Mesendoderm (in vitro differentiated cells): ENCODE data around the gene MYO7A.

ENCODE experiments used
- DNase-seq: peaks from one replicate; pipeline ENCODE4 v3.0.0; 2013
- H2AK5ac ChIP-seq: 2 replicates; pipeline ENCODE4 v1.6.1; 2013; ENCODE audit warnings: low read length, inconsistent platforms
- H2BK120ac ChIP-seq: 2 replicates; pipeline ENCODE4 v1.6.1; 2013; ENCODE audit warnings: low read depth, mild to moderate bottlenecking, low read length, moderate library complexity, mixed read lengths
- H2BK15ac ChIP-seq: replicated peaks from 2 replicates; pipeline ENCODE4 v1.6.1; 2013; ENCODE audit warnings: low read depth, mild to moderate bottlenecking, moderate library complexity
- H2BK5ac ChIP-seq: 2 replicates; pipeline ENCODE4 v1.6.1; 2013; ENCODE audit warnings: low read length, inconsistent platforms
- H3K18ac ChIP-seq: 2 replicates; pipeline ENCODE4 v1.6.1; 2013; ENCODE audit warnings: mild to moderate bottlenecking, low read length, mixed read lengths
- H3K23ac ChIP-seq: one replicate; pipeline ENCODE4 v1.6.1; 2013; ENCODE audit warnings: low read length
- H3K27ac ChIP-seq: 2 replicates; pipeline ENCODE4 v1.5.1; 2013; ENCODE audit warnings: low read depth, mild to moderate bottlenecking, inconsistent platforms, low read length, moderate library complexity
- H3K27me3 ChIP-seq: 2 replicates; pipeline ENCODE4 v1.6.1; 2013; ENCODE audit warnings: low read length, control low read depth, mild to moderate bottlenecking, inconsistent platforms; ENCODE audit not compliant: insufficient read depth, poor library complexity
- H3K36me3 ChIP-seq: 2 replicates; pipeline ENCODE4 v1.6.1; 2013; ENCODE audit warnings: low read length, inconsistent platforms; ENCODE audit not compliant: control insufficient read depth, insufficient read depth
- H3K4ac ChIP-seq: one replicate; pipeline ENCODE4 v1.6.1; 2013; ENCODE audit warnings: low read depth, mild to moderate bottlenecking, low read length, moderate library complexity
- H3K4me1 ChIP-seq: 2 replicates; pipeline ENCODE4 v1.6.1; 2013; ENCODE audit warnings: low read depth, low read length, inconsistent platforms; ENCODE audit not compliant: control insufficient read depth
- H3K4me2 ChIP-seq: 2 replicates; pipeline ENCODE4 v1.6.1; 2013; ENCODE audit warnings: low read length
- H3K4me3 ChIP-seq: 2 replicates; pipeline ENCODE4 v1.5.1; 2013; ENCODE audit warnings: mild to moderate bottlenecking, low read length
- H3K56ac ChIP-seq: one replicate; pipeline ENCODE4 v1.6.1; 2013; ENCODE audit warnings: low read length
- H3K79me1 ChIP-seq: 2 replicates; pipeline ENCODE4 v1.6.1; 2013; ENCODE audit warnings: low read length, inconsistent platforms
- H3K79me2 ChIP-seq: 2 replicates; pipeline ENCODE4 v1.6.1; 2013; ENCODE audit warnings: mild to moderate bottlenecking, low read length; ENCODE audit not compliant: control insufficient read depth, insufficient read depth
- H3K9ac ChIP-seq: 2 replicates; pipeline ENCODE4 v1.6.1; 2013; ENCODE audit warnings: low read length, inconsistent platforms
- H4K5ac ChIP-seq: one replicate; pipeline ENCODE4 v1.6.1; 2013; ENCODE audit warnings: low read length
- H4K8ac ChIP-seq: one replicate; pipeline ENCODE4 v1.6.1; 2013; ENCODE audit warnings: low read depth, mild to moderate bottlenecking, control low read depth, low read length, moderate library complexity
- WGBS: extraction: QIAGEN DNeasy Blood & Tissue Kit; methylation state at CpG from one replicate; pipeline ENCODE4 v1.1.7; 2013; ENCODE audit warnings: low lambda C conversion rate, missing lambda C conversion rate; ENCODE audit not compliant: insufficient coverage; ENCODE audit errors: extremely low coverage; 5-methylcytosine and 5-hydroxymethylcytosine counted together

Gene MYO7A

DNA sequence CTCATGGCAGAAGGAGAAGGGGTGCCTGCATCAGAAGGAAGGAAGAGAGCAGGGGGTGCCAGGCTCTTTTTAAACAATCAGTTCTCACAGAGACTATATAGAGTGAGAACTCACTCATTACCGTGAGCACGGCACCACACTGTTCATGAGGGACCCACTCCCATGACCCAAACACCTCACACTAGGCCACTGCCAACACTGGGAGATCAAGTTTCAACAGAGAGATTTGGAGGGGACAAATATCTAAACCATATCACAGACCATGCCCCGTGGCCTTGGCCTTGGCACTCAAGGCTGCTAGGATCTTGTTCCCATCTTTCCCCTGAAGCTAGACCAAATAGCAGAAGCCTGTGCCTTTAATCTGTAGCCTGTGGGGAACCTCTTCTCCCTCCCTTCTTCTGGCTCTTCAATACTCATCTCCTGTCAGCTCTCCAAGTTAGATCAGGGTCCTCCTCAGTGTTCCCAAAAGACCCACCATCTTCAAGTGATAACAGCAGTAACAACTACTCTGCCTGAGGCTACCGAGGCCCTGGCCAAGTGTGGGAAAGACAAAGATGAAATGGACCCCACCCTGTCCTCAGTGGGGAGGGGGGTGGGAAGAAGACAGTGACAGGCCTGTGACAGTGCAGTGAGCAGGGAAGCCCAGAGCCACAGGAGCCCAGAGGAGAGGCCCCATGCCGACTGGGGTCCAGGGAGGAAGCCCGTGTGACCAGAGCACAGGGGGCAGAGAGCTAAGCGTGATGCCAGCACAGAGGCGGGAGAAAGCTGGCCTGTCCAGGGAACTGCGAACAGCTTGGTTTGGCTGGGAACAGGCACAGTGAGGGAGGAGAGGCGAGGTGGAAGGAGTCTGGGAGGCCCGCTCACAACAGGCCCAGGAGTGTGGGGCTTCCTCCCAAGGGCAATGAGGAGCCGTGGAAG, 72.6 kb downstream of the MYO7A start:
- H2BK5ac ChIP-seq: no peak overlapping the region
- H3K36me3 ChIP-seq: no peaks in the 10 kb centered on the region
- no peak overlapping the region for H3K4me2 ChIP-seq
- no peaks in the 10 kb centered on the region for H3K79me1 ChIP-seq
- H3K18ac ChIP-seq: no peak overlapping the region
- no peaks in the 10 kb centered on the region for H3K27me3 ChIP-seq
- H3K23ac ChIP-seq: no peak overlapping the region
- no peak overlapping the region for H3K4ac ChIP-seq
- no peak overlapping the region for H2AK5ac ChIP-seq
- H3K4me3 ChIP-seq: no peak overlapping the region
- H3K9ac ChIP-seq: no peak overlapping the region
- no peak overlapping the region for H2BK15ac ChIP-seq
- no peak overlapping the region for H3K27ac ChIP-seq
- no peaks in the 10 kb centered on the region for H3K4me1 ChIP-seq
- H3K79me2 ChIP-seq: no peaks in the 10 kb centered on the region
- no CpG with 5 or more reads among the region's 12 CpGs for WGBS
- no peak overlapping the region for H4K5ac ChIP-seq
- DNase-seq: no peak
- H4K8ac ChIP-seq: no peak overlapping the region
- H3K56ac ChIP-seq: no peak overlapping the region
- H2BK120ac ChIP-seq: no peak overlapping the region

DNA sequence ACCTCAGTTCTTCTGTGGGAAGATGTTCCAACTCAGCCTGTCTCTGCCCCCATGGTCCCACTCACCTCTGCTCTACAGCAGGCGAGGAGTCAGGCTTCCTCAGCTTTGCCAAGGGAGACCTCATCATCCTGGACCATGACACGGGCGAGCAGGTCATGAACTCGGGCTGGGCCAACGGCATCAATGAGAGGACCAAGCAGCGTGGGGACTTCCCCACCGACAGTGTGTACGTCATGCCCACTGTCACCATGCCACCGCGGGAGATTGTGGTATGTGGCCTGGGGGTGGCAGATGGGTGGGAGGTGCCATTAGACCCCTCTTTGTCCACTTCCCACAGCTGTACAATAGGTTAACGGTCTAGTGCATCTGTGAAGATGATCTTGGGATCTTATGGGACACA, 73.3 kb downstream of the MYO7A start:
- H3K4me2 ChIP-seq: no peak overlapping the region
- H3K79me1 ChIP-seq: no peaks in the 10 kb centered on the region
- no peak overlapping the region for H3K56ac ChIP-seq
- no peak overlapping the region for H4K8ac ChIP-seq
- no peaks in the 10 kb centered on the region for H3K4me1 ChIP-seq
- H3K4me3 ChIP-seq: no peak overlapping the region
- H3K4ac ChIP-seq: no peak overlapping the region
- no peak overlapping the region for H3K18ac ChIP-seq
- H3K23ac ChIP-seq: no peak overlapping the region
- H3K79me2 ChIP-seq: no peaks in the 10 kb centered on the region
- no peak overlapping the region for H2BK120ac ChIP-seq
- H3K27me3 ChIP-seq: no peaks in the 10 kb centered on the region
- no peak overlapping the region for H3K27ac ChIP-seq
- WGBS: no CpG with 5 or more reads among the region's 11 CpGs
- H4K5ac ChIP-seq: no peak overlapping the region
- no peak overlapping the region for H2BK15ac ChIP-seq
- H2AK5ac ChIP-seq: no peak overlapping the region
- no peaks in the 10 kb centered on the region for H3K36me3 ChIP-seq
- no peak for DNase-seq
- H2BK5ac ChIP-seq: no peak overlapping the region
- H3K9ac ChIP-seq: no peak overlapping the region

DNA sequence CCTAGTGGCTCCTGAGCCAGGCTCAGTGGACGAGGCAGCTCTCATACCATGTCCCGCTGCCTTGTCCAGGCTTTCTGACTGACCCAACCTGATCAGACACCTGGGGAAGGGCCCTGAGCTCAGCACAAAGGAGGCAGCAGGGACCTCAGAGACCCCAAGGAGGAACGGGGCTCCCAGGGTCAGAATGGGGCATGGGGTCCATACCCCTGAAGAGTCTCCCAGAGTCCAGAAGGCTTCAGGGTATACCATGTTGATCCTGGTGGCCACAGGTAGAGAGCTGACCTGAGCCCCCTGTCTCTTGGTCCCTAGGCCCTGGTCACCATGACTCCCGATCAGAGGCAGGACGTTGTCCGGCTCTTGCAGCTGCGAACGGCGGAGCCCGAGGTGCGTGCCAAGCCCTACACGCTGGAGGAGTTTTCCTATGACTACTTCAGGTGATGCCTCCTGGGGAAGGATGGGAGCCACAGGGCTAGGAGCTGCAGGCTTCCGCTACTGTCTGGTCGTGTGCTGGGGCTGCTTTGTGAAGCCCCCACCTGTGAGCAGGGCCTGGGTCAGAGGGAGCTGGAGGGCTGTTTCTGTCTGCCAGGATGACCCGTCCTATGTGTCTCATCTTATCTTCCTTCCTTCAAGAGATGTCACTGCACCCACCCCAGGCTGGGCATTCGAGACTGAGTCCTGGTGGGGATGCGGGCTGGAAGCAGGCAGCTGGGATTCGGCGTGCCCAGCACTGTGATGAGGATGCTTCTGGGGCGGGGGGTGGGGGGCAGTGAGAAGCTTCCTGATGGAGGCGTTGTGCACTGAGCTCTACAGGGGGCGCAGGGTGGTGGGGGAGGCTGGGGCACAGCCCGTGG, 74.2 kb downstream of the MYO7A start:
- Histone ChIP-seq H3K36me3 (no peaks in the 10 kb centered on the region), H3K79me1 (no peaks in the 10 kb centered on the region), H3K23ac (no peak overlapping the region), H3K79me2 (no peaks in the 10 kb centered on the region), H4K8ac (no peak overlapping the region), H3K4ac (no peak overlapping the region), H3K4me2 (no peak overlapping the region), H3K9ac (no peak overlapping the region), H2AK5ac (no peak overlapping the region), H4K5ac (no peak overlapping the region), H3K4me3 (no peak overlapping the region), H3K27ac (no peak overlapping the region), H3K27me3 (no peaks in the 10 kb centered on the region), H2BK15ac (no peak overlapping the region), H2BK5ac (no peak overlapping the region), H3K4me1 (no peaks in the 10 kb centered on the region), H3K18ac (no peak overlapping the region), H3K56ac (no peak overlapping the region), H2BK120ac (no peak overlapping the region)
- no CpG with 5 or more reads among the region's 23 CpGs for WGBS
- no peak for DNase-seq

DNA sequence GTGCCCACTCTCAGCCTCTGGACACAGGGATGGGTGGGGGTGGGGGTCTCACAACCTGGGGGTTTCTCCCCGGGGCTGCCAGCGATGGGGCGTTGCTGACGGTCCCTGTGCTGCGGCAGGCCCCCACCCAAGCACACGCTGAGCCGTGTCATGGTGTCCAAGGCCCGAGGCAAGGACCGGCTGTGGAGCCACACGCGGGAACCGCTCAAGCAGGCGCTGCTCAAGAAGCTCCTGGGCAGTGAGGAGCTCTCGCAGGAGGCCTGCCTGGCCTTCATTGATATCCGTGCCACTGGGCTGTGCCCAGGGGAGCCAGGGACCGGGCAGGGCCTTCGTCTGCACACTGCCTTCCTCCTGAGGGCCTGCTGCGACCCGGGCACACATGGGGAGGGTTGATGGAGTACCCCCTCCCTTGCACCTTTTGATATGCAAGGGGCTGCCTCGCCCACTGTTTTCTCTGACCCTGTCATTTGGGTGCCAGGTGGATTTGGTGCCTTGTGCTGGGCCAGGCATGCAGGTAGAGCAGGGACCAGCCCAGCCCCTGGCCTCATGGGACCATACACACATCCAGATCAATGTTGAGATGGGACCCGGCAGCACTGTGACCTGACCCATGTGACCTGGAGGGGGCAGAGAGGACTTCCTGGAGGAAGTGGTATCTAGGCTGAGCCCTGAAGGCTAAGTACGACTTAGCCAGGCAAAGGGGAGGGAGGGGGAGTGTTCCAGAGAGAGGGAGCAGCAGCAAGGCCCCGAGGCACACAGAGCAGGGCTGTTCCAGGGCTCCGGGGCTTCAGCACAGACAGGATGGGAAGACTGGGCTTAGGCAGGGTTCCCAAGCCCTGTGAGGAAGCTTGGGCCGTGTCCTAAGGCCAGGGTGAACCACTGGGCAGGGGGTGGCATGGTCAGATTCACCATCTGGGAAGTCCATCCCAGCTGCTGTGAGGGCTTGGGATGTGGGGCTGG, 75.2 kb downstream of the MYO7A start:
- Histone ChIP-seq H3K4me2 (no peak overlapping the region), H3K4me1 (no peaks in the 10 kb centered on the region), H3K23ac (no peak overlapping the region), H3K4ac (no peak overlapping the region), H3K56ac (no peak overlapping the region), H3K18ac (no peak overlapping the region), H2BK15ac (no peak overlapping the region), H3K4me3 (no peak overlapping the region), H4K5ac (no peak overlapping the region), H3K79me1 (no peaks in the 10 kb centered on the region), H3K27ac (no peak overlapping the region), H3K27me3 (no peaks in the 10 kb centered on the region), H4K8ac (no peak overlapping the region), H3K36me3 (no peaks in the 10 kb centered on the region), H3K9ac (no peak overlapping the region), H2BK5ac (no peak overlapping the region), H2AK5ac (no peak overlapping the region), H2BK120ac (no peak overlapping the region), H3K79me2 (no peaks in the 10 kb centered on the region)
- DNase-seq: no peak
- no CpG with 5 or more reads among the region's 25 CpGs for WGBS

DNA sequence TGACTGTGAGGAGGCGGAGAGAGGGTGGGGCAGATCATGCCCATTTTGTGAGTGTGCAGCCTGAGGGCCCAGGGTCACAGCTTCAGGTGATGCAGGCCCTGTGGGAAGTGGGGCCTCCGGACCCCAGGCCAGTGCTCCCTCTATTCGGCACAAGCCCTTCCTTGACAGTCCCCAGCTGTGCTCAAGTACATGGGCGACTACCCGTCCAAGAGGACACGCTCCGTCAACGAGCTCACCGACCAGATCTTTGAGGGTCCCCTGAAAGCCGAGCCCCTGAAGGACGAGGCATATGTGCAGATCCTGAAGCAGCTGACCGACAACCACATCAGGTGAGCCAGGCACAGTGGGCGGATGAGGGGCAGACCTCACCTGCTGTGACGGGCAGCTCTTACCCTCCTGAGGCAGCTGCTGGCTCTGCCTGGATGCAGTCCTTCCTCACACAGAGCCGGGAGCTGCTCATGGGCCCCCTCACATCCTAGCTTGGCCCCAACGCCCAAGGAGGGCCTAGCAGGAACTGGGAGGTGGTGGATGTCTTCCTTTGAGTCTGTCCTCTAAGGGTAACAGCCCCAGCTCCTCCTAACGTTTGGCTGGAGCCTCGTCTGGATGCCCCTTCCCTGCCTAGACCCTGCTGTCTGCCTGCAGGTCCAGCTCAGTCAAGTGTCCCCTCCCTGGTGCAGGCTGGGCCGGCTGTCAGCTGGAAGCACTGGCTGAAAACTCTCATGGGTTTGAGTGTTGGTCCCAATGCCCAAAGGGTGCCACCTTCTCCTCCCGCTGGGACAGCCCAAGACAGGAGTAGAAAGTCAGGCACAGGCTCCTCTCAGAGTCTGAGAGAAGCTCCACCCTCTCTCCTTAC, 76.1 kb downstream of the MYO7A start:
- Histone ChIP-seq H3K23ac (no peak overlapping the region), H3K4ac (no peak overlapping the region), H3K79me1 (no peaks in the 10 kb centered on the region), H2BK15ac (no peak overlapping the region), H3K9ac (no peak overlapping the region), H3K27ac (no peak overlapping the region), H2BK120ac (no peak overlapping the region), H2AK5ac (no peak overlapping the region), H3K79me2 (no peaks in the 10 kb centered on the region), H3K18ac (no peak overlapping the region), H3K36me3 (no peaks in the 10 kb centered on the region), H2BK5ac (no peak overlapping the region), H3K4me1 (no peaks in the 10 kb centered on the region), H3K4me2 (no peak overlapping the region), H4K5ac (no peak overlapping the region), H3K27me3 (no peaks in the 10 kb centered on the region), H3K56ac (no peak overlapping the region), H4K8ac (no peak overlapping the region), H3K4me3 (no peak overlapping the region)
- no CpG with 5 or more reads among the region's 20 CpGs for WGBS
- no peak for DNase-seq
